Measurements from ENCODE around the gene FAM186B.
A peak's percentile ranks its signal among the peaks of the same experiment; 100 is the strongest.

FAM186B gene

GRCh38 chr12:49631336-49631907, 26.0 kb upstream of the FAM186B start:
- no peaks in the 10 kb centered on the region for H3K27me3 ChIP-seq (ENCODE audit: insufficient read depth, poor library complexity, severe bottlenecking)
- H3K4me3 ChIP-seq (ENCODE audit: severe bottlenecking): no peak overlapping the region
- ATAC-seq (ENCODE audit: low read depth): no peak
- peaks cover 32% of the 10 kb centered on the region for H3K36me3 ChIP-seq (ENCODE audit: low read depth)
- no peaks in the 10 kb centered on the region for H3K9me3 ChIP-seq (ENCODE audit: severe bottlenecking)
- no peak overlapping the region for H3K27ac ChIP-seq (ENCODE audit: poor library complexity, severe bottlenecking)
- peaks cover 11% of the 10 kb centered on the region for H3K4me1 ChIP-seq (ENCODE audit: insufficient read depth, poor library complexity, severe bottlenecking)
- TF ChIP-seq, protein P1, sequence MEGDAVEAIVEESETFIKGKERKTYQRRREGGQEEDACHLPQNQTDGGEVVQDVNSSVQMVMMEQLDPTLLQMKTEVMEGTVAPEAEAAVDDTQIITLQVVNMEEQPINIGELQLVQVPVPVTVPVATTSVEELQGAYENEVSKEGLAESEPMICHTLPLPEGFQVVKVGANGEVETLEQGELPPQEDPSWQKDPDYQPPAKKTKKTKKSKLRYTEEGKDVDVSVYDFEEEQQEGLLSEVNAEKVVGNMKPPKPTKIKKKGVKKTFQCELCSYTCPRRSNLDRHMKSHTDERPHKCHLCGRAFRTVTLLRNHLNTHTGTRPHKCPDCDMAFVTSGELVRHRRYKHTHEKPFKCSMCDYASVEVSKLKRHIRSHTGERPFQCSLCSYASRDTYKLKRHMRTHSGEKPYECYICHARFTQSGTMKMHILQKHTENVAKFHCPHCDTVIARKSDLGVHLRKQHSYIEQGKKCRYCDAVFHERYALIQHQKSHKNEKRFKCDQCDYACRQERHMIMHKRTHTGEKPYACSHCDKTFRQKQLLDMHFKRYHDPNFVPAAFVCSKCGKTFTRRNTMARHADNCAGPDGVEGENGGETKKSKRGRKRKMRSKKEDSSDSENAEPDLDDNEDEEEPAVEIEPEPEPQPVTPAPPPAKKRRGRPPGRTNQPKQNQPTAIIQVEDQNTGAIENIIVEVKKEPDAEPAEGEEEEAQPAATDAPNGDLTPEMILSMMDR (IDR thresholded peaks at IDR 0.05; ENCODE audit: poor library complexity, severe bottlenecking): no peak
- DNase-seq (ENCODE audit: low spot score): no peak

DNA sequence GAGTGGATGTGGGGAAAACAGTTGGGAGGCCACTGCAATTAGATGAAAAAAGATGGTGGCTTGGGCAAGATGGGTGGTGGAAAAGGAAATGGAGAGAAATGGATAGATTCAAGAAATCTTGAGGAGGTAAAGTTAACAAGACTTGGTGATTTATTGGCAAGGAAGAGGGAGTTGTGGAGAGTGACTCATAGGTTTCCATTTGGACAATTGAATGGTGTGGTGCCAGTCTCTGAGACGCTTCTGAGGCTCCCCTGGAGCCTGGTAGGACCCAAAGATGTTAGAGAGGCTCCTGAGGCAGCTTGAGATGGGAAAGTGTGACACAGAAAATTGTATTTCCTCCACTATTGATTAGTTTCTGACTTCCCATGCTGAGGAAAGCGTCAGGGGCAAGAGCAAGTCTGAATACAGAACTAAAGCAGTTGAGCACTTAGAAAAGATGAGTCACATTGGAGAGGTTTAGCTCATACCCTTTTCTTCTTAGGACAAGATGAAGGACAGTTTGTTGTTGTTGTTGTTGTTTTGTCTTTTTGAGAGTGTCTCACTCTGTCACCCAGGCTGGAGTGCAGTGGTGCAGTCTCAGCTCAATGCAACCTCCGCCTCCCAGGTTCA, 22.4 kb upstream of the FAM186B start:
- Histone ChIP-seq H3K4me3 (ENCODE audit: severe bottlenecking) (no peak overlapping the region), H3K27ac (ENCODE audit: poor library complexity, severe bottlenecking) (peak overlapping the region; percentile 15), H3K27me3 (ENCODE audit: insufficient read depth, poor library complexity, severe bottlenecking) (no peaks in the 10 kb centered on the region), H3K9me3 (ENCODE audit: severe bottlenecking) (no peaks in the 10 kb centered on the region), H3K36me3 (ENCODE audit: low read depth) (peaks cover 11% of the 10 kb centered on the region; the same call in 1 of the 2 replicates), H3K4me1 (ENCODE audit: insufficient read depth, poor library complexity, severe bottlenecking) (peaks cover 26% of the 10 kb centered on the region)
- ATAC-seq (ENCODE audit: low read depth) (peak; percentile 22; the same call in 1 of the 3 replicates), DNase-seq (ENCODE audit: low spot score) (no peak)
- TF ChIP-seq, protein P1 (IDR thresholded peaks at IDR 0.05; ENCODE audit: poor library complexity, severe bottlenecking): no peak

- TF ChIP-seq, protein P1 (IDR thresholded peaks at IDR 0.05; ENCODE audit: poor library complexity, severe bottlenecking): no peak
- no peak overlapping the region for H3K4me3 ChIP-seq (ENCODE audit: severe bottlenecking)
- no peaks in the 10 kb centered on the region for H3K27me3 ChIP-seq (ENCODE audit: insufficient read depth, poor library complexity, severe bottlenecking)
- H3K27ac ChIP-seq (ENCODE audit: poor library complexity, severe bottlenecking): no peak overlapping the region
- H3K4me1 ChIP-seq (ENCODE audit: insufficient read depth, poor library complexity, severe bottlenecking): peaks cover 26% of the 10 kb centered on the region
- ATAC-seq (ENCODE audit: low read depth) (no peak), DNase-seq (ENCODE audit: low spot score) (peak; percentile 1)
- H3K36me3 ChIP-seq (ENCODE audit: low read depth): peaks cover 11% of the 10 kb centered on the region; the same call in 1 of the 2 replicates
- H3K9me3 ChIP-seq (ENCODE audit: severe bottlenecking): no peaks in the 10 kb centered on the region
These were observed 21.4 kb upstream of the FAM186B start for GRCh38 chr12:49626836-49627235.

DNA sequence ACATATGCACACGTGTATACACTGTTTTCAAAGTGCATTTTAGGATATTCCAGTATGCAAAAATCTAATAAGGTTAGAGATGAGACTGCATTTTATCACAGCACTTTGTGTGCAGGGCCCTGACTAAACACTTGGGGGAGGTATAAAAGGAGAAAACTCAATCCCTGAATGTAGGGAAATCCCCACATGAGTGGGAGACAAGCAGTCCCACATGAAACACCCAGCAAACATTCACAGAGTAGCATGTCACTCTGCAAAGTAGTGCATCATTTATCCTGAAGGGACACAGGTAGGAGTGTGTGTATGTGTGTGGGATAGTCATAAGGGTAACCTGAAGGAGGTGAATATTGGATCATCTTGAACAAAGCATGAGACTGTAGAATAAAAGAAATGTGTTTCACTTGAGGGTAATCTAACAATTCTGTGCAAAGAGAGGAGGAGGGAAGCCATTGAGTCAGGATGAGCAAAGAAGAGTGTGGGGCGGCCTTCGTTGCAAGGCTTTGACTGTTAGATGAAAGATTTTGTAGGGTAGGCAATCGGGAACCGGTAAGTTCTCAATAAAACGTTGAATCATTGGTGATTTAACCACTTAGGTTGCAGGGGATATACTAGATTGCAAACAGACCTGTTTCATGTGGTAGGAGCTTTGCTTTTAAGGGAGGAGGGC, 20.9 kb upstream of the FAM186B start:
- peak; percentile 9 for DNase-seq (ENCODE audit: low spot score)
- H3K4me3 ChIP-seq (ENCODE audit: severe bottlenecking): no peak overlapping the region
- H3K9me3 ChIP-seq (ENCODE audit: severe bottlenecking): no peaks in the 10 kb centered on the region
- TF ChIP-seq, protein P1 (IDR thresholded peaks at IDR 0.05; ENCODE audit: poor library complexity, severe bottlenecking): no peak
- H3K36me3 ChIP-seq (ENCODE audit: low read depth): peaks cover 6% of the 10 kb centered on the region; the same call in 1 of the 2 replicates
- peaks cover 30% of the 10 kb centered on the region for H3K4me1 ChIP-seq (ENCODE audit: insufficient read depth, poor library complexity, severe bottlenecking)
- no peak overlapping the region for H3K27ac ChIP-seq (ENCODE audit: poor library complexity, severe bottlenecking)
- no peak for ATAC-seq (ENCODE audit: low read depth)
- H3K27me3 ChIP-seq (ENCODE audit: insufficient read depth, poor library complexity, severe bottlenecking): no peaks in the 10 kb centered on the region
